GDM1 (cell line): Measurements from ENCODE around the gene RALGAPA2.
A peak's percentile ranks its signal among the peaks of the same experiment; 100 is the strongest.

ENCODE experiments used
- DNase-seq: peaks from one replicate; lab custom pipeline; 2025; lab: John Stamatoyannopoulos, UW

The RALGAPA2 gene

DNA sequence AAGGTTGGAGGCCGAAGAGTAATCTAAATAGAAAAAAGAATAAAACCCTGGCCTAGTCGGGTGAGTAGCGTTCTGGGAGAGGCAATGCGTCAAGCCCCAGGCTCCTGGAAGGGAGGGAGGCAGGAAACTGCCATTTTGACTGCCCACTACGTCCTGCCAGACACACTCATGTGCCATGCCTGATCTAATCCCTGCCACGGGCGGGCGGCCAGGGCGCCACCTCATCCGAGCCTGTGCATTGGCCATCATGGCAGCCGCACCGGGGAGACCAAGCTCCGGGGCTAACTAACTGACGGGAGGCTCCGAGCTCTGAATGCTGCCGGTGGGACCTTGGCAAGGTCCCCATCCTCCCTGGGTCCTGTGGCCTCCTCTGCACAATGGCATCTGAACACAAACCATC is 275.8 kb downstream of the RALGAPA2 start:
- no peak for DNase-seq

DNA sequence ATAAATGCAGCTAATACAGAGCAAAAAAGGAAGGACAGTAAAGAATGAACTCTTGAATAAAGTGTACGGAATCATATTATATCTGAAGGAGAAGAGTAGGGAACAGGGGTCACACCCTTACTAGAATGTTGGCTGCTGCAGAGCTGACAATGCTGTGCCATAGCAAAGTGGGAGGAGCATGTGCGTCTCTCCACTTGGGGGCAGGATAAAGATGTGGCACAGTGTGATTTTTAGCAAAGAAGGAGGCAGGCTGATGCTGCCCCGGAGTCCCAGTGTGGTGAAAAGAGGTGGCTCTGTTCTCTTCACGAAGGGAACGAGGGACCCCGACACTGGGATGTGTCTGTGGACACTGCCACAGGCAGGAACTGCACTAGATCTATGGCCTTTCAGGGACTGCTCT is 277.0 kb downstream of the RALGAPA2 start:
- no peak for DNase-seq

DNA sequence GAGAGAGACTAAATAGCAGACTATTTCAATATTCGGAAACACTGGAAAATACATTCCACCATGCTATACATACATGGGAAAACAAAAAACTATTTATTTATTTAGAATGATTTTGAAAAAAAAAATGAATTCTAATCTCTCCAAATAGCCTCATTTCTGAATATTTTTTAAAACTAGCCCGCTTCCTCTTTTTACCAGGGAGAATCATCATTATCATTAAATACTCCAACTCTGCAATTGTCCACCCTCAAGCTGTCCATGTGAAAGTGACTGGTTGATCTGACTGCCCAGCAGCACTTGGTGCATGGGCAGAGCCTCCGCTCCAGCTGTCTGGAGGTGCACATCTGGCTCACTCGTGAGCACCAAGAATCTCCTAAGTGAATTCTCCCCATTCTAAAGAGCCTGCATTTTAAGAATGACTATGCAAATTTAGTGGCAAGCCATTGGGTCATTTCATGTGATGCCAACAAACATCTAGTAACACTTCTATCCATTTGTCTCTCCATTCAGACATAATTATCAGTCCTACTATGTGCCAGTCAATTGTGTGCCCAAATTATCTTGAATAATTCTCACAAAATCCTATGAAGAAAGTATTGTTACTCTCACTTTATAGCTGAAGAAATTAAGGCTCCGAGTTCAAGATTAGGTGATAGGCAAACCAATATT is 279.7 kb downstream of the RALGAPA2 start:
- DNase-seq = no peak

DNA sequence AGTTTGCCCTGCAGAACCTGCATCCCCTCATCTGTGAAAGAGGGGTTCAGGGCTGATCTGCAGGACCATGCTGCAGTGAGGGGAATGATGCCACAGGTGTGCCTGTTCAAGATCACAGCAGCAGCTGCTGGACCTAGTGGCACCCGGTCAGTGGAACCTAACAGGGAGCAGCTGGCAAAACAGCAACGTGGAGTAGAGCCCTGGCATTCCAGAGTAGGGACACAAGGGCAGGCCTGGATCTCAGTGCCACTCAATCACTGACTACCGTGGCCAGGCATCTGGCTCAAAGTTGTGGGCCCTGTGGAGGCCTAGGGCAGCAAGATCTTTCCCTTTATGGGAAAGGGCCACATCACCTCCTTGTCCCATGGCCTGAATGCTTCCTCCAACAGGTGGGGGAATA is 282.4 kb downstream of the RALGAPA2 start:
- DNase-seq = no peak

DNA sequence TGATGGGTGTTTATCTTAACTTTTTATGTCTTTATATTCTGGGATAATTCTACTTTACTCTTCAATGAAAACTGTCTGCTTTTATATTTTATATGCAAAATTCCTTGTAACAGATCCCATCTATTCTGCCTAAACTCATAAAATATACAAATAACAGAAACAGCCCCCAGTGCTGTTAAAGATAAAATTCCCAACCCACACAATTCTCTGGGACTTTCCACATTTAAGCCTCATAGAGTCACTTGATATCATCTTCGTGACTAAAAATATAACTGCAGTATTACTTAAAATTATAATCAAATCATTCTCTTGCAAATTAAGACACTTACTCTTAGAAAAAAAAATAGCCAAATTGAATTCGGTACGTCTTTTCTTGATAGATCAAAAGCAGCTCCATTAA is 284.4 kb downstream of the RALGAPA2 start:
- DNase-seq = no peak

DNA sequence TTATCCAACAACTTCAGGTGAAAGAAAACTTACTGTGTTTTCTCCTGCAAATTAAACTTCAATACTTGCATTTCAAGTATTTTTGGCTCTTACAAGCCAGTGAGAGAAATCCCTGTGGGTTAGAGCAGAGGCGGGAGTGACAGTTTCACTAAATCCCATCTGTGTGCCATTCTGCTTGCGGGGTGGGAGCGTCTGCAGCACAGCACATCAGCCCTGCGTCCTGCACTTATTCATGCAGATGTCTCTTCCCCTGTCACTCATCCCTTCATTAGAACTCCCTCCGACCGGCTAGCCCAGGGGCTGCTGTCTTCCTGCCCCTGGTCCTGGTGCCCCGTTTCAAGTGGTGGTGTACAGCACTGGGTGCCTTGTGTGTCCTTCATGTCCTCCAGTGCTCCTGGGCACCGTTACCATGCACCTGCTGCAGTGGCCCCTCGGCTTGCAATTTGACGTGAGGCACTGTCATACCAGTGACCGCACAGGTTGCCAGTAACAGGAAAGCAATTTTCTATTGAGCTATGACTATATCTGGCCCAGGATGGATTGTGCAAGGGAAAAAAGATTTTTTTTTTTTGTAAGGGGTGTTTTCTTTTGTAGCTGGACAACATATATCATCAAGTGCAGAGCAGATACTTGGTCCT is 285.1 kb downstream of the RALGAPA2 start:
- no peak for DNase-seq

DNA sequence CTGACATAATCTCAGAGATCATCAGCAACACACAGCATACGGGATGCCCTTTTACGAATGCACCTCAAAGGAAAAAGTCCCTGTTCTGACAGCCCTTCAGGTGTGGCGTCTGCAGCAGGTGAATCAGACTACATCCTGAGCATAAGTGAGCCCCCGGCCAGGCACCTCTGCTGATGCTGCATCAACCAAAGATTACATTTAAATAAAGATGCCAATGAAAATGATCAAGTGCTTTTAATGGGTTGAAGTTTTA is 285.9 kb downstream of the RALGAPA2 start:
- no peak for DNase-seq

DNA sequence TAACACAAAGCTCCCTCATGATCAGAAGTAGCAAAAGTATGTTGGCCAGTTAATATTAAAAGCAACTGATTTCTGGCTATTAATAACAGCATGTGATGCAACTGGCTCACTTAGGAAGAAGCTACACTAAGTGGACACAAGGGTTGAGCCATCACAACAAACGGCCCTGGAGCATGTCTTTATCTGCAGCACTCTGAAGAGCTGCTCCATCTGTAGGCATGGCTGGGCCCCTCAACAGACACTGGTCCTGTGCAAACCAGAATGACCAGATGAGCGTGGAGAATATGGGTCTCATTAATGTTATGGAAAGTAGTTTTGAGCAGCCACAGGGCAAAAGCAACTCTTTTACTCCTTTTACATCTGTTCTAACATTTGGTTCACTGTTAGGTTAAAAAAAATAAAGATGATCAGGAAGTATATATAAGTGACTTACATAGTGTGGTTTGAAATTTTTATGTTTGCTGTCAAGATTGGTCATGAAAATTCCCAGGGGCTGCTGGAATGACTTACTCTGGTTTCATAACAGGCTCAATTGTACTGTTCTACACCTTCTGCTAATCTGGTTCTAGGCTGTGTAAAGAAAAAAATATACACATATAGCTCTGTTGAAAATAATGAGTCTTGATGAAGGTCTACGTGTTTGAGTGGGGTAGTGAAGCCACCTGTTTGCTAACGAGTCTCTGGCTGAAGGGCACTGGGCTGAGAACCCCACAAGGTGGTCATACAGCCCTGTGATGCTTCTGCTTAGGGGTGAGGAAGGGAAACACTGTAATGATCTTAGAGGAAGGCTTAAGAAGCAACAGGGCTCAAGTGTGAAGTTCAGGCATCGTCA is 286.4 kb downstream of the RALGAPA2 start:
- DNase-seq = no peak

DNA sequence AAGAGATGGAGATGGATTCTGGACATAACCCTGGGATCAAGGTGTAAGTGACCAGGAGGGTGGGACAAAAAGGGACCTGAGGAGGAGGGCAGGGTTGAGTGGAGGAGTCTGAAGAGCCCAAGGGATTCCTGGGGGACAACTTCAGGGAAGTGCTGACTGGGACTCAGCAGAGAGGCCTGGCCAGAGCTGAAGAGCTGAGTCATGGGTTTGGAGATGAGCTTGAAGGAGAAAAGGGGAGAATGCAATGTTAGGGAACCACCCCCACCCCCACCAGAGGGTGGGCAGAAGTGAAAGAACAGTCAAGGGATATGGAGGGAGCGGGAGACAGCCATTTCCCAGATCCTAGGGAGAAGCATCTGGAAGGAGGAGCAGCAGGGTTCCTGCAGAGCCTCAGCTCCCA is 289.3 kb downstream of the RALGAPA2 start:
- DNase-seq = no peak

DNA sequence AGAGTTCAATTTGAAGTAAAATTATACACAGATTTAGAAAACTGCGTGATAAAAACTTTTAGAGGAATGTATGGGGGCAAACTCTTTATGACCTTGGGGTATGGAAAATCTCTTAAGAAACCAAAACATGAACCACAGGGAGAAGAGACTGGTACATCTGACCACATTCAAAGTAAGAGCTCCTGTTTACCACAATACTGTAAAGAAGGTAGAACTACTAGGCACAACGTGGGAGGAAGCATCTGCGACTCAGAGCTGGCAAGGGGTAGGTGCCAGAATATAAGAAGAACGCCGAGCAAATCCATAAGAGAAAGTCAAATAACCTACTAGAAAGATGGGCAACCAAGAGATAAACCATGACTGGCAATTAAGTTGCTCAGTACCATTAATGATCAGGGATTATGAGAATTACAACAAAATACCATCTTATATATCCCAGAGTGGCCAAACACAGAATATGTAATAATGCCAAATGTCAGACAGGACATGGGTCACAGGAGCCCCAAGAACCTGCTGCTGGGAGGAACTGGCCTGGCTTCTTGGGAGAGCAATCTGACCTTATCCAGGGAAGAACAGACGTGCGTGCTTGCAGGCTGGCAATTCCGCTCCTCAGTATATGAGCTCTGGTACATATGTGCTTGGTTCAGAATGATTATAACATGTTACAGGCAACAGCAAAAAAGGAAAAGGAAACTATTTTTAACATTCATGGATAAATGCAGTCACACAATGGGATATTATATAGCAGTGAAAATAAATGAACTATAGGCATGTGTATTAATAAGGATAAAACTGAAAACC is 294.4 kb downstream of the RALGAPA2 start:
- no peak for DNase-seq

DNA sequence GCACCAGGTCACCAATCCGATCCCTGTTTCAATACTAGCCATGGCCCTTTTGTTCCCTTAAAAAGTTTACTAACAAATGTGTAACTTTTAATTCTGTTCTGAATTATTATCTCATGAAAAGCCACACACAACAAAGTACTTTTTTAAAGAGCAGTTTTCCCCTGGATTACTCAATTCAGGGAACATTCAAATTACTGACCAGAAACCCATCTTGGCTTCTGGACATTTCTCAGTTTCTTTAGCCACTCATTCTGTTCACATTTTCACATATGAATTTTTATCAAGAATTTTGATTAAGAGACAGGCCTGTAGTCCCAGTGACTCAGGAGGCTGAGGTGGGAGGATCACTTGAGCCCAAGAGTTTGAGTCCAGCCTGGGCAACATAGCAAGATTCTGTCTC is 297.1 kb downstream of the RALGAPA2 start:
- no peak for DNase-seq

DNA sequence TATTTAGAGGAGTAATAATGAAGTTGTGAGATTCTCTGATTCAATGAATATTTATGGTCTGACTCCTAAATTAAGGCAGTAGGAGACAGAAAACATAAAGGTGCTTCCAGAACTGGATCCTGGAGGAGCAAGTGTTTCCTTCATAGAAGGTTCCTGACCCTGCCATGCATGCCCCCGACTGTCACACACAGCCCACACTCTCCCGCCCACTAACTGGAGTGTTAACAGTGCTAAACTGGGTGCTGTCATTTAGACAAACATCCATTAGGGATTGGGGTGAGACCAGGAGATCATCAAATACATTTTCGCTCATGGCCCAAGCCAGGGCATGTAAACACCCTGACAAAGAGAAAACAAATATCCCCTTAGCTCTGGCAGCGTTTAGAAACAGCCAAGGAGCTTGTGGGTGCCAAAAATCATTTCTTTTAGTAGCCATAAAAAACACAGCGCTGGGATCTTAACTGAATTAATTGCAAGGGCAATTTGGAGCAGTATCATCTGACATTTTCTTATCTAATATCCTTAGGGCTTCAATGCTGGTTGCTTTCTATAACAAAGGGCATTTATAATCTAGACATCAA is 297.7 kb downstream of the RALGAPA2 start:
- no peak for DNase-seq

DNA sequence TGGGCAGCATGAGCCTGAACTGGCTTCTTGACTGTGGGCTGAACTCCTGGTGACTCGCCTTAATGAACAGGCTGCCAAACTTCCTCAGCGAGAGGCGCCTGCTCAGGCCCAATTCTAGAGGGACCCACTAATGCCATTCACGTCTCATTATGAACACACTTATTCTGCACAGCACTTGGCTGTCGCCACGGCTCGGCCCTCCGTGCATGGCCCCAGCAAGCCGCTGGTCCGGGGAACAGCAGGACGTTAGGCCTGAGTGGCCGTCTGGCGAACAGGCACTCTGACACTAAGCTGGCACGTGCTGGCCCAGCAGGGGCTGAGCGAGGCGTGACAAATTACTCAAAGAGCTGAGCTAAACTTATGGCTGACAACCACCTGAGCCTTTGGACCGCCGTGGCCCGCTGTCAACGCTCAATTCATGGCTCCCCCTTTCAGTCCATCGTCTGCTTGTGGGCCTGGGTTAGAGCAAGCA is 298.6 kb downstream of the RALGAPA2 start:
- DNase-seq = no peak

DNA sequence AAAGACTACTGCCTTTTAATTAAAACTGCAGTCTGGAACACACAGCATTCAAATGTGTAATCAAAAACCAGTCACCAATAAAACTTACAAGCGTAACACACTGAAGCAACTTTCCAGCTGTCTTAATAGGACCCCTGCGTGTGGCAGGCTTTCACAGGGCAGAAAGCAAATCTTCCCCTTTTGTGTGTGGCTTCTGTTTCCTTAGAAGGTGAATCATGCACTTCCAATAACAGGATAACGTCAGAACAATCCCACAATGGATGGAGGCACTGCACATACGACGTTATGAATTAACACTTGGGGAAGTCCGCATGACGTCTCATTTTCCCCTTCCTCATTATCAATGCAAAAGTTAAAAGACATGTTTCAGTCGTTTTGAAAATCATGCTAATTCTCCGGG is 299.7 kb downstream of the RALGAPA2 start:
- peak; percentile 11 for DNase-seq

DNA sequence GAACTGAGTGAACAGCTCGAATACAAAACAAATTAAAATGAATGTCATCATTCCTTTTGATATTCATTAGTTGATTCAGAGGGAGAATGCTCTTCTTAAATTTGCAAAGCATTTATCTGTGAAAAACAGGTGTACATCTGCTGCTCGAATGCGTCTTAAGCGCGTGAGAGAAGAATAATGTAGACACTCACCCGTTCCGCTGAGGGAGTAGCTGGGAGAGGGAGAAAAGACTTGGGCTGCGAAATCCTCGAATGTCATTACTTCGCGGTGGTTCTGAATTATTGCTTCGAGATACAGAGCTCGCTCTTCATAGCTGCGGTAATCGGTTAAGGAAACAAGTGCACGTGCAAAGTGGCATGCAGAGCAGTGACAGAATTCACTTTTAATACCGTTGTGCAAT is 300.6 kb downstream of the RALGAPA2 start:
- no peak for DNase-seq

DNA sequence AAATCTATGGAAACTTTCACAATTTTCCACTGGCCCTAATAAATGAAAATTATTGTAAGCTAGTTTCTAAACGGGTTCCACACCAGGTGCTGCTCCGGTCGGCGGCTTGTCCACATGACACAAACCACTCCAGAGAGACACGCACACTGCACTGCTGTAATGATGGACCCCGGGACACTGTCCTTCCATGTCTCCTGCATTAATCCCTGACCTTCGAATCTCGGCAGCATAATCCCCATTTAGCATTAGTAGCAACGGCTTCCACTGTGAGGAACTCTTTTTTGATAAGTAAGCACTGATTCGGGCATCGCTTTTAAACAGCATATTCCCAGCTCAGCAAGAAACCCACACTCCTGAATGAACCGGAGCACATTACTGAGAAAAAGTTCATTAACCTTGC is 301.0 kb downstream of the RALGAPA2 start:
- no peak for DNase-seq

DNA sequence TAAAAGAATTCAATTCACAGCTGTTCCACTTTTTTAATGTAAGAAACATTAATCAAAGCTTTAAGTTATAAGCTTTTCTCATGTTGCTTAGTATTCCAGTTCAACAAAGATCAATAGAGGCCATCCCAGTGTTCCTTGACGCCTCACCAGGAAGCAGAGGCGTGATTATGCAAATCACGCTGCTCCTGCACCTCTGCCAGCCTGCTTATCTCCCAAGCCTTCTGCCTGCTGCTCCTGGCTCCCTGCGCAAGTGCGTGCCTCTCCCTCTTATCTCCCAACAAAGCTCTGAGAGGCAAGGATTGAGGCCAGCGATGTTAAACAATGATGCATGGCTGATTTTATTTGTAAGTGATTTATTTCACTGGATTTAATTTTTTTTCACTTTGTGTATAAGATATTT is 301.8 kb downstream of the RALGAPA2 start:
- DNase-seq = no peak

DNA sequence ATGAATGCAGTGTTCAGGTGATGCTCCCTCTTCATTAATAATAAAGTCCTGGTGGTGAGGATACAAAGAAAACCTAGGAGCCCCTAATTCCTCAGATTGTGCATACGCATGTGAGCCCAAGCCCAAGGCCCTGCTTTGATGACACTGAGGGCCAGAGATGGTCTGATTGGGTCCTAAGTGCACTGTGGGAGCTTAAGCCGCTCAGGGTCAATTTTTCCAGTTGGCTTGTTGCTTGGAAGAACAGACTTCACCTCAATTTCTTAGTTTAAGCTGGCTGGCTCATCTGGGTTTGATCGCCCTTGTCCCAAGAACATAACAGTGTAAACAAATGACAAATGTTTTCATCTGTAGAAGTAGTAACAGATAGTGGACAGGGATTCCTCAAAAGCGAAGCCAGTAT is 303.1 kb downstream of the RALGAPA2 start:
- no peak for DNase-seq

DNA sequence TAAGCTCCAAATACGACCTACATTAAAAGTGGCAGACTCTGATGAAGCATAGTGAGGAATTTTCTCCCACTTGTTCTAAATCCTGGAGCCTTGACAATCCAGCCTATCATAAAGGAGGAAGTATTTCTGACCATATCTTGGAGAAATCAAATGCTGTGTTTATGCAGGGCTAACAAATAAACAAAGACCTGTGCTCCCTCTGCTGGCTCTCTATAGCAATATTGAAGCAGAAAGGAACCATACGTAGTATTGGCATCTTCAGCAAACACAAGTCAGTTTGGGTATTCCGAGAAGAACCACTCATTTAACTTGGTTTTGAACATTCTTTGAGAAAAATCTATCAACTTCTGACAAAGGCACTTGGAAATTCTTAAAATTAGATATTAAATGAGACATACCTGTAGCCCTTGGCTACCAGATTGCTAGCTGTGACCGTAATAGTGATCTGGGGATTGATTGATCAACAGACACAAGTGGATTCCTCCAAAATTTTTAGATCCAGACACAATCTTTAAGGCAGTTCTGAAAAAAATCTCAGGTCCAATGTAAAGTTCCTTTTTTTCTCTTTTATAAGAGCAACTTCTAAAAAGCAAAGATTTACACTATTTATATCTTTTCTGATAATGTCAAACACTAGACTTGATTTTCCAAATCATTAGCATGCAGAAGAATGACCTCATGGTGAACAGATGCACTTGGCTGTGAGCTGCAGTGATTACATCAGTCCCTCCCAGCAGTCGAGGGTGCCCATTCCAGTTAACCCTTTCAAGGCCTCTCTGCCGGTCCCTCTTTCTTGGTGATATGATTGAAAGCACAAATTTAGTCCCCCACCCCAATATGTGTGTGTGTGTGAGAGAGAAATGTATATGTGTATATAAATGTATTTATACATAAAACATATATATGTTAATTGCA is 304.3 kb downstream of the RALGAPA2 start:
- no peak for DNase-seq

DNA sequence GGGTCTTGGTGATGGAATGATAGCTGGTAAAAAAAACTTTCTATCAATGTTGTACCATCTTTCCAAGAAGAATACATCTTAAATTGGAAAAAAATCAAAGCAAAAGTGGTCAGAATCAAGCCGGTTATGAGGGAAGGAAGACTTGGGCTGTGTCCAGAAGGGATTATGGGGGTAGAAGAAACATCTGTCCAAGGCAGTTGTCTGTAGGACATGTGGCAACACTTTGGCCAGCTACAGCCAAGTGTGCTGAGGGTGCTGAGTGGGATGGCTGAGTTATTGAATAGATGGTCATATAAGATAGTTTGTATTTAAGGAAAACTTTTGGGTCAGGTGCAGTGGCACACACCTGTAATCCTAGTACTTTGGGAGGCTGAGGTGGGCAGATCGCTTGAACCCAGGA is 306.1 kb downstream of the RALGAPA2 start:
- DNase-seq = no peak

DNA sequence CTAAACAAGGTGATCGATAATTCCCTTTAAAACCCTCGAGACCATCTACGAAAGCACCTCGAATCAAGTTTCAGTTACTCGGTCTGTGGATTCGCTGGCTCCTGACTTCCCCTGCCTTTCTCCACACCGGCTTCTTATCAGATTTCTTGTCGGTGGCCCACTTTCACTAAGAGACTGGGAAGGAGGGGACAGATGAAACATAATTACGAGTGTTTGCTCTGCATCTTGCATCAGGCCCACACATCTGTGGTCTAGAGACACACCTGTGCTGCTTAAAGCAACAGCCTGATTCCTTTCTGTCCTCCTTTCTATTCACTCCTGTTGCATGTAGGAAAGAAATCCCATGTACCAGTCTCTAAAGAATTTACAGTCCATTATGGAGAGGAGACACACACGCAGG is 306.8 kb downstream of the RALGAPA2 start:
- no peak for DNase-seq
